Measurements from ENCODE around the gene OBSCN.

Gene OBSCN

GRCh38 chr1:228362141-228362883 lies 154.5 kb downstream of the OBSCN start:
- no peak for DNase-seq

- no peak for DNase-seq
These were observed 155.1 kb downstream of the OBSCN start for GRCh38 chr1:228362884-228363450.

- DNase-seq, result no peak
These were observed 155.8 kb downstream of the OBSCN start for GRCh38 chr1:228363686-228364067.

GRCh38 chr1:228364068-228364705 lies 156.3 kb downstream of the OBSCN start:
- DNase-seq, result no peak

GRCh38 chr1:228364706-228365213 lies 156.9 kb downstream of the OBSCN start:
- DNase-seq, result no peak

GRCh38 chr1:228365271-228366061 lies 157.6 kb downstream of the OBSCN start:
- no peak for DNase-seq

- DNase-seq, result no peak
These were observed 158.4 kb downstream of the OBSCN start for GRCh38 chr1:228366062-228366865.

- DNase-seq, result no peak
These were observed 159.3 kb downstream of the OBSCN start for GRCh38 chr1:228366866-228367741.

GRCh38 chr1:228367798-228368791 lies 160.3 kb downstream of the OBSCN start:
- no peak for DNase-seq

GRCh38 chr1:228368801-228369607 lies 161.2 kb downstream of the OBSCN start:
- DNase-seq, result no peak

- no peak for DNase-seq
These were observed 162.0 kb downstream of the OBSCN start for GRCh38 chr1:228369608-228370438.

- DNase-seq, result no peak
These were observed 162.6 kb downstream of the OBSCN start for GRCh38 chr1:228370439-228370940.

- no peak for DNase-seq
These were observed 163.3 kb downstream of the OBSCN start for GRCh38 chr1:228370941-228371740.

- no peak for DNase-seq
These were observed 163.9 kb downstream of the OBSCN start for GRCh38 chr1:228371741-228372182.

- no peak for DNase-seq
These were observed 164.5 kb downstream of the OBSCN start for GRCh38 chr1:228372183-228373003.

All from fibroblast of skin of right quadriceps (primary cell).